Fibroblast of villous mesenchyme (primary cell): ENCODE measurements around the gene SIX5. TPM values are rescaled to one million over a fixed set of nuclear protein-coding genes. Genes with fewer than 3 reads are reported as not detected.
"Not testable (repeated sequence)": the region's sequence is repeated elsewhere in the genome, so short reads cannot be mapped to it uniquely, and the experiment has no call there.

ENCODE experiments used
- DNase-seq: peaks from one replicate; pipeline ENCODE4 v3.0.0-alpha.2; 2010; ENCODE audit warnings: low read depth
- H3K4me3 ChIP-seq: 2 replicates; pipeline ENCODE4 v1.5.1; 2011; ENCODE audit warnings: low read depth, mild to moderate bottlenecking, low read length
- CTCF ChIP-seq: IDR thresholded peaks from 2 replicates; pipeline ENCODE4 v1.5.1; 2012; ENCODE audit warnings: low read depth, mild to moderate bottlenecking, low read length; ENCODE audit not compliant: insufficient read depth
- total RNA-seq: library from RNA; depleted of rRNA; stranded (reverse); fragments of >200 nt; gene quantifications from 2 replicates; pipeline ENCODE4 v1.2.3, GENCODE V29; 2012

The SIX5 gene
- total RNA-seq, 1 donor = 8.6 TPM

- no peak for TF ChIP-seq CTCF
Observed at GRCh38 chr19:45757695-45758094, 11.4 kb downstream of the SIX5 start.

GRCh38 chr19:45754323-45754722 lies 14.7 kb downstream of the SIX5 start:
- TF ChIP-seq CTCF = no peak
- no peak overlapping the region for H3K4me3 ChIP-seq
- no peak for DNase-seq

More at GRCh38 chr19:45757695-45758094, 11.4 kb downstream of the SIX5 start:
- H3K4me3 ChIP-seq = no peak overlapping the region
- DNase-seq = no peak

DNA sequence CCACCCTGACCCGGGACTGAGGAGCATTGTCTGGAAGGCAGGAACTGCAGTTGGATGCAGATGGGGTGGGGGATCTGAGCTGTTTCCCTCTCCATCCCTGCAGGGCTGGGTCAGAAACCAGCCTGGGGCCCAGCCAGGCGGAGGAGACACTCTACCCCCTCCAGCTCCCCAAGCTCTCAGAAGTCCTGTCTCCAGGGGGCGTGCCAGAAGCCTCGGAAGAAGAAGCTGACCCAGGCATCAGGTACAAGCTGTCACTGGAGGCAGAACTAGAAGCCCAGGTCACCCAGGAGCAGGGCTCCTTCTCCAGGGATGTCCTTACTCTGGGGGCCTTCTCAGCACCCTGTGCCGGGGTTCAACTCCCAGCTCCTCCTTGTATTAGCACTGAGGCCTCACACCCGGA lies 15.5 kb downstream of the SIX5 start:
- no peak for DNase-seq
- H3K4me3 ChIP-seq = no peak overlapping the region
- peak; percentile 19 for TF ChIP-seq CTCF

DNA sequence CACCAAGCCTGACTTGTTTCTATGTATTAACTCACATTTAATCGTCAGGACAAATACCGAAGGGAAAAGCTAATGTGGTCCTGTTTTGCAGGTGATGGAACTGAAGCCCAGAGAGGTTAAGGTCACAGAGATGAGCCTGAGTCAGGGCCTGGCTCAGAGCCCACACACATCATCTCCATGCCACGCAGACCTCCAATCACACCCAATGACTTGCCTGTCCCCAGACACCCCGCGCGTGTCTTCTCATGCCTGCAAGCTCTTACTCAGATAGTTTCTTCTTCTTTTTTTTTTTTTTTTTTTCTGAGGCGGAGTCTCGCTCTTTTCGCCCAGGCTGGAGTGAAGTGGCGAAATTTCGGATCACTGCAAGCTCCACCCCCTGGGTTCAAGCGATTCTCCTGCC lies 16.4 kb downstream of the SIX5 start:
- DNase-seq = no peak
- H3K4me3 ChIP-seq = no peak overlapping the region
- TF ChIP-seq CTCF = no peak

- not testable (repeated sequence) for DNase-seq, H3K4me3 ChIP-seq
Observed at GRCh38 chr19:45751483-45751882, 17.6 kb downstream of the SIX5 start.

DNA sequence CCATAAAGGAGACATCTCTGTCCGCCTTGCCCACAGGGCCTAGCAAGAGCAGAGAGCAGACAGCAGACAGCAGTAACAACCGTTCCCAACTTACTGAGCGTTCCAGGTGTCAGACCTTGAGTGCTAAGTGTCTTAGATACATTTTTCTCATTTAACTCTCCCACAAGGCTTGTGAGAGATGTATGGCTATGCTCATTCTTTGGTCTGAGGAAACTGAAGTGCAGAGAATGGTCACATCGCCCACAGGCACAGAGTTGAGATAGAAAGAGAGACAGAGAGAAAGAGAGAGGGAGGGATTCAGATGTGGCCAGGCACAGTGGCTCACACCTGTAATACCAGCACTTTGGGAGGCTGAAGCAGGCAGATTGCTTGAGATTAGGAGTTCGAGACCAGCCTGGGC lies 21.5 kb downstream of the SIX5 start:
- DNase-seq = no peak
- no peak overlapping the region for H3K4me3 ChIP-seq
- TF ChIP-seq CTCF = no peak

DNA sequence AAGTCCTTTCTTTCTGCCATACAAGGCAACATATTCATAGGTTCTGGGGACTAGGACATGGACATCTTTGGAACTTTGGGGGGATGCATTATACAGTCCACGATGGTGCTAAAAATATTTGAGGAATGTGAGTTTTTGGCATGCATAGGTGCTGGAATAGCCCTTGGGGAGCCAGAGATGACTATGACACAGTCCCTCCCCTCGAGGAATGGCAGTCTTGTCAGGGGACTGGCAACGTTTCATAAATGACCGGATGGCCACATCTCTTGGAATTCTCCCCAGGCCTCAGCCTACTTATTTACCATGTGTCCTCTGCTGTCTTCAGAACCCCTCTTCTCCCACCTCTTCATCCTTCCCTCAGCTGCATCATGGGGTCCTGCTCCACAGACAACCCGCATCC lies 22.2 kb downstream of the SIX5 start:
- DNase-seq = no peak
- no peak overlapping the region for H3K4me3 ChIP-seq
- TF ChIP-seq CTCF = no peak
